COLO668 (cell line): ENCODE results near the gene FAM181A.

Source experiments
- DNase-seq: peaks from one replicate; lab custom pipeline; 2025; ENCODE audit not compliant: unreplicated experiment; lab: John Stamatoyannopoulos, UW

FAM181A gene

DNA sequence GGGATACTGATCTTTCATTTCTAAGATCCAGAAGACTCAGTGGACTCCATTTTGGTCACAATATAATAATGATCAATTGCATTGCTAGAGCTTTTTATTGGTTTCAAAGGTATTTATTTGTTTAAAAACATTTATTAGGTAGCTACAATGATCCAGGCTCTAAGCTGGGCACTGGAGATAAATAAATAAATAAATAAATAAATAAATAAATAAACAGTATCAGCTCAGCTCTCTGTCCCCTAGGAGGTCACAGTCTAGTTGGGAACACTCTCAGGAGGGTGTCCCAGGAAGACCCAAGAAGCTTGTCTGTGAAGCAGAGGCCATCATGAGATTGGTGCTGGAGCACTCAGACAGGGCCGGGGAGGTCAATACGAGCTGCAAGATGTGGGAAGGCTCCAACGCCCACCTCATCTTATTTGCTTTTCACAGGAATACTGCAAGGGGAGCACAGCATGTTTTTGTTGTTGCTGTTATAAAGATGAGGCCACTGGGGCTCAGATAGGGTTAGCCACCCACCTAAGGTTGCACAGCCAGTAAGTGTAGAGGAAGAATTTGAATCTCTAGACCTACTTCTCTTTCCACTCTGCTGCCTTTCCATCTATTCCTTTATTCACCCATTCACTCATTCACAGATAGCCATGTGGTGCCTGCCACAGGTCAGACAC is 33.8 kb downstream of the FAM181A start:
- no peak for DNase-seq

- DNase-seq, result no peak
Observed at GRCh38 chr14:93961620-93962019, 34.5 kb downstream of the FAM181A start.

- DNase-seq, result peak; percentile 42
Observed at GRCh38 chr14:93962701-93963601, 35.8 kb downstream of the FAM181A start.

GRCh38 chr14:93963692-93964091 is 36.5 kb downstream of the FAM181A start:
- DNase-seq, result no peak

DNA sequence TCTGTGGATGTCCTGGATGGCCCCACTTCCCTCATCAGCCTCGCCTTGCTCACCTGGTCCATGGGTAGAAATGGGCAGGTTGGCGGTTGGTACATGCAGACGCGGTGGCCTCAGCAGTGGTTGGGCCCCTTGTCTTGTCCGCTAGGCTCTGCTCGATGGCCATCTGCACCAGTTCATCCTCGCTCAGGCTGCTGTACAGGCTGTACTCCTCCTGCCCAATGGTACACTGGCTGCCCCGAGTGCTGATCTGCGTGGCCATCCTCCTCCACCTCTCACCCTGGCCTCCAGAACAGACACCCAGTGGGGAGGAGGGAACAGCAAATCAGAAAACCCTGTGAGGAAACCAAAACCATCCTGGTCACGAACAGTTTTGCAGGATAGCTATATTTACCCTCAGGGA is 37.1 kb downstream of the FAM181A start:
- DNase-seq, result no peak

DNA sequence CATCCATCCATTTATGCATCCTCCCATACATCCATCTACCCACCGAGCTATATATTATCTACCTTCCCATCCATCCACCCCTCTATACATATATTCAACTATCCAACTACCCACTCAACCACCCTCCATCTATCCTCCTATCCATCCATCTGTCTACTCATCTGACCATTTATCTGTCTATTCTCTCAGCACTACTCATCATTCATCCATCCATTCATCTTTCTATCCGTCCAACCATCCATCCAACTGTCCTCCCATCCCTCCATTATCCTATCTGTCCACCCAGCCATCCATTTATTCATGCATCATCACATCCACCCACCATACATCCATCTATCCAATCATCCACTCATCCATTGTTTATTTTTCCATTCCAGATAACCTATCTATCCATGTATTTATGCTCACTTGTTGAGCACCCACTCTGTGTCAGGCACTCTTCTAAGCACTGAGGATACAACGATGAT is 37.7 kb downstream of the FAM181A start:
- DNase-seq, result no peak

DNA sequence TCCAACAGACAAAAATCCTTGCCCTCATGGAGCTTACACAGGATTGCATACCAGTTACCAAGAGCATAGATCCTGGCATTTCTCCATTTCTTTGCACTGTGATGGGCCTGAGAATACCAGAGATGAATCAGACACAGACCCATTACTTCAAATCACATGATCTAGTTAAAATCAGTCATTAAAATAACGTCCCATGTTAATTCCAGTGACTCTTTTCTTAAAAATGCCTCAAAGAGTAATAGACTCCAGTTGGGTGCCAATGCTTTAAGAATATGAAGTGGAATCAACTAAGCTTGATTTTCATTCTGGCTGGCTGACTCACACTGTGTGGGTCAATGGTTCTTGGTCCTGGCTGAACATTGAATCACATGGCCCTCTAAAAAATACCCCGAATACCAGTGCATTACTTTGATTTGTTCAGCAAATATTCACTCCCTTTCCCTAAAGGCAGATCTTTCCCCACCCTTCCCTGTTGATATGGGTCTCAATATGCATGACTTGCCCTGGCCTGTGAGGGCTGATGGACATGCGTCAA is 38.2 kb downstream of the FAM181A start:
- no peak for DNase-seq

- no peak for DNase-seq
Observed at GRCh38 chr14:93965946-93966474, 38.9 kb downstream of the FAM181A start.

GRCh38 chr14:93967637-93968250 is 40.6 kb downstream of the FAM181A start:
- no peak for DNase-seq

DNA sequence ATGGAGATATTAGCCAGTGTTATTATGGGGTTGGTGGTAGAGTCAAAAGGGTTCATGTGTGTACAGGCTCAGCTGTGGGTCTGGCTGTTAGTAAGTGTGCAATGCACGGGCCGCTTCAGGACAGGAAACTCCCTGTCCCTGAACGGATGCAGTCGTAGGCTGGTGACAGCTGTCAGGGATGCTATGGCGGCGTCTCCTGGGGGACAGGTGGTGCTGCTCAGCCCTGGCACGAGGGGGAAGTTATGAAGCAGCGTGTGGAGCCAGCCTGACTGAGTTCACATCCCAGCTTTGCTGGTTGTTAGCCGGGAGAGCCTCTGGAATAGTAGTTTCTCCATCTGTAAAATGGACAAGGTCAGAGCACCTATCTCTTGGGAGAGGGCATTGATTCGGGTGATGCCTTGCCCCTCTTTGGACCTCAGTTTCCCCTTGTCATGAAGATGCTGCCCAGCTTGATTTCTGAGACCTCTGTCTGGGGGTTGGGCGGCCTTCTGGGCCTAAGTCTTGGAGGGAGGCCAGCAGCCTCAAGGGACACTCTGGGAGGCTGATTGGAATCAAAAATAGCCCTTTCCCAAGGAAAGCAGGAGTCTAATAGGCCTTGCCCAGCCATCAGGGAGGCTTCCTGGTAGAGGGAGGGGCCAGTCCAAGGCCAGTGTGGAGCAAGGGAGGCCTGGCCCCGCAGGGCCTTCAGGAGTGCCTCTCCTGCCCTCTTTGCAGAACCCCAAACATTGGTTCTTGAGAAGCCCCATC is 42.1 kb downstream of the FAM181A start:
- no peak for DNase-seq

DNA sequence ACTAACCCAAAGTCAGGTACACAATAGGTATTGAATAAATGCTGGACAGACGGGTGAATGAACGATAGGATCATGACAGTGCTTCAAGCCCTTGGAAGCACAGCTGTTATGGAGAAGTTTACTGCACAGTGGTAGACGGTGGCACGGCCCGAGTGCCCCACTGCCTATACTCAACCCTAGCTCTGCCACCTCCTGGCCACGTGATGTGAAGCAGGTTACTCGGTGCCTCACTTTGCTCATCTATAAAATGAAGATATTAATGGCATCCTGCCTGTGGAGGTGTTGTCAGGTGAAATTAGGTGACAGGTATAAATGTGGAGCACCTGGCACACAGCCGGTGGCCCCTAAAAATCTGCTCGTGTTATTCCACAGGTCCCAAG is 43.4 kb downstream of the FAM181A start:
- peak; percentile 69 for DNase-seq

DNA sequence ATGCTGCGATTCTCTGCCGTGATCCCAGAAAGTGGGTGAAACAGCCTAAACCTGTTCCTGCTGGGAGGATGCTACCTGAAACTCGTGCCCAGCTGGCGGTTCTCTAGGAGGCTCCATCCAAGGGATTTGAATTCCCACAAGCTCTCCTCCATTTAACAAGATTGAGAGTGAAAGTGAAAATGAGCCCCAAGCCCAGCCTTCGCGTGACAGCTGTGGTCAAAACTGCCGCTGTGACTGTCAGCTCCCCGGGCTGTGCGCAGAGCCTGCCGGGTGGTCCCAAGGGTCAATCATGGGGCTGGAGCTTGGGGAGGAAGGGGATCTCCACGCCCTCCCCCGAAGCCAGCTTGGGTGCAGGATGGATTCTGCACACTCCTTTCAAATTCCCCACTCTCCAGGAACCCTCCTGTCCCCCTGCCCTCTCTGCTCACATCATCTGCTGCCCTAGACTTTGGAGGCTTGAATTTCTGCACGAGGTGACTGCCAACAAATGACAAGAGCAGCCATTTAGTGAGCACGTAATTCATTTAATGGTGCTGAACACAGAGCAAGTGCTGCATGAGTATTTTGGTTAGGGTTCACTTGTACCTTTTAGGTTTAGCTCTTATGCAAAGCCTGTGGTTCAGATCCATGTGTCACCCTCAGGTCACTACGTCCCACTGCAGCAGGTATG is 44.0 kb downstream of the FAM181A start:
- no peak for DNase-seq

GRCh38 chr14:93971635-93972027 is 44.5 kb downstream of the FAM181A start:
- DNase-seq, result no peak

DNA sequence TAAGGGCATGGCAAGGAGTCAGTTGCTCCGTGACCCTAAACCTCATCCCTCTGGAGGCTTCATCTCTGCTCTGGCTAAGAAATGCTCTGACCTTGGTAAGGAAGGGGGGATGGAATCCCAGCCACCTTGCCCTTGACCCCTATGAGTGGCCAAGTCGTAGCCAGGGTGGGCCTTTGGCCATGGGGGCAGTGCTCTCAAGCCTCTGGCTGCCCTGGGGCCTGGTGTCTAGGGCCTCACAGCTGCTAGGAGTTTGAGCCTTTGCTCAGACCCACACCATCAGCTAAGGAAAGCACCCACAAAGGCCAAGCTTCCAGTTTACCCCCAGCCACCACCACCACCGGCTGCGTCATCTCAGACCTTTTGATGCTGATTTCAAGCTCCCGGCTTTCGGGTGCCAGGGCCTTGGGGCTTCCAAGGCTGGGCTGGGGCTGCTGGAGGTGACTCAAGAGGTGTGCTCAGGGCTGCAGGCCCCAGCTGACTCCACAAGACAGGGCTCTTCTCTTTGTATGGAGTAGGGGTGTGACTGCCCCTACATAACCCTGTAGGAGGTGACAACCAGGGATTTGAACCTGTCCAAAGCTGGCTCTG is 45.6 kb downstream of the FAM181A start:
- DNase-seq, result no peak

DNA sequence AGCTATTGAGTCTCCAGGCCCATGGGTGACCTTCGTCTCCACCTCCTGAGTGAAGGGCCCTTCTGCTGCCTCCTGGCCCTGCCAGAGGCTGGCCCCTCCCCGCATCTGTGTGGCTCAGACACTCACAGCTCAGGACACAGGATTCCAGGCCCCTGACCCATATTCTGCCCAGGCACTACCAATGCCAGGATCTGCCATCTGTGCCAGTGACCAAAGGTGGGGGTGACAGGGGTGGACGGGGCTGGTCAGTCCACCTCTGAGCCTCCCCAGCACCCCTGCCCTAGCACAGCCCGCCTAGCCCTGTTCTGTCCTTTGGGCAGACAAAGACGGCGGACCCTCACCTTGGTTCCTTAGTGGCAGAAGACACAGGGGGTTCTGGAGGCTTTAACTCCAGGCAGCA is 46.5 kb downstream of the FAM181A start:
- no peak for DNase-seq

- no peak for DNase-seq
Observed at GRCh38 chr14:93974299-93974698, 47.2 kb downstream of the FAM181A start.

DNA sequence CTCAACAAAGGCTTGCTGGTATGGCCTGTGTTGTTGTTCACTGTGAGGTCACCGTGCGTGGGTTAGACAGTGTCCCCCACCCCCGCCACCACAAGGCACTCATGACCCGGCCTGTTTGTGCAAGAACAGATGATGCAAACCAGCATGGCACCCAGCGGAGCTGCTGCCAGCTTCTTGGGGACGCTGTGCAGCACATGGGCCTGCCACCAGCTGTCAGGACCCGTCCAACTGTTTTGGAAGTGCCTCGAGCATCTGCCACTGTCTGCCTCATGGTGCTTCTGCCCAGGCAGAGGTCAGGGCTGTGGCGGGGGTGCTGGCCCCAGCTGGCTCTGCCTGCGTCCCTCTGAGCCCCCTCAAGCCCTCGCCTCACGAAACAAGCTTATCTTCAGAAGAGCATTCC is 47.7 kb downstream of the FAM181A start:
- DNase-seq, result no peak

DNA sequence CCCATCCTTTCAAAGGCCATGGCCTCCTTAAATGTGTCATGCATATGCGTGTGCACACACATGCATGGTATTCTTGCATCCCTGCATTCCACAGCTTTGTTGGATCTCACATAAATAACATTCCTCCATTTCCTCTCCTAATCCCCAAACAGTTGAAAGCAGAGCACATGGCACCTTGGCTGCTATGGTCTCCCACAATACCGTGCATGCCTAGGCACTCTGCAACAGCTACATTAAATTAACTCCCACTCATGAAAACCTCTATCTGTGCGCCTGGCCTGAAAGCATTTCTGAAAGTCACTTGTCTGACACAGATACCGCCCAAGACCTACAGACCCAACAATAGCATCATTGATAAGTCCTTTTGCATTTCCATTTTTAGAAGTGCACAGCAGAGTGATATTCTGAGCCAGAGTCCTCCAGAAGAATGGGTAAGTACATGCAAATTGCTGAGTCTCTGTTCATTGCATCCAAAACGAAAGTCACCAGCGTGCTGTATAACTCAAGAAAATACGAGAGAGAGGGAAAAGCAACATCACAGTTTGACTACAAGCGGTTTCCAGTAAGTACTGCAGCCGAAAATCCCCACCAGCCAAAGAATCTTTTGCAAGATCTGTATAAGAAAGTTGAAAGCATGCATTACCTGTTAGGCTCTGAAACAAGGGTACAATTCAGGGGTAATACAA is 48.8 kb downstream of the FAM181A start:
- no peak for DNase-seq

DNA sequence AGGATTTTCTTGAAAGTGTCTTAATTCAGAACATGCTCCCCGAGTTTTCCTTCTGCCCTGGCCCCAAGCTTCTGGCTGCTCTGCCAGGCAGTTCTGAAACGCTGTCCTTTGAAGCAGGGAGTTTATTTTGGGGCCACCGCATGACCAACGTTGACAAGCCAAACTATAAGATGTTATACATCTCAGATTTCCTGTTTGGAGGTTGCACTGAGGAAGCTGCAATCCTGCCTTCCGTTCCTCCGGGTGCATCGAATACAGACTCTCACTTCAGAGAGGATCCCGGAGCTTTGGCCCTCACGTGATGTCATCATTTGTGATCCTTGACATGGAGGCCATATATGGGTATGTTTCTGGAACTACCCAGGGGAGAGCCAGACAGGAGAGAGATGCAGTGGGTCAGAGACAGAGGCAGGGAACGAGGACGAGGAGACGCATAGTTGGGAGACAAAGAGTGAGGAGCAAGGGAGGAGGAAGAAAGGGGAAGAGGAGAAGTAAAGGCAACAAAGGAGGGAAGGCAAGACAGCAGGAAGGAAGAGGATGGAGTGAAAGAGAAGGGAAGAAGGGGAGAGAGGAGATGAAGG is 49.4 kb downstream of the FAM181A start, which contains the start of gene ASB2:
Gene ASB2 (minus strand): TSS at position 94 of the 581 bp plus-strand sequence. CDS start 12,031 bp downstream, outside the sequence.
- no peak for DNase-seq
